Epithelial cell of proximal tubule (primary cell): ENCODE results near the gene PHF10. TPM values are rescaled to one million over a fixed set of nuclear protein-coding genes. Genes with fewer than 3 reads are reported as not detected.

ENCODE experiments used
- DNase-seq: peaks from one replicate; pipeline ENCODE4 v3.0.0-alpha.2; 2011; ENCODE audit warnings: low read depth
- H3K4me3 ChIP-seq: 2 replicates; pipeline ENCODE4 v1.5.1; 2011; ENCODE audit warnings: low read depth, mild to moderate bottlenecking, low read length
- CTCF ChIP-seq: conservative IDR thresholded peaks from 2 replicates; pipeline ENCODE4 v1.5.1; 2012; ENCODE audit warnings: low read depth, mild to moderate bottlenecking, low read length
- total RNA-seq: library from RNA; depleted of rRNA; stranded (reverse); fragments of >200 nt; gene quantifications from 2 replicates; pipeline ENCODE4 v1.2.3, GENCODE V29; 2015

PHF10 gene
- total RNA-seq, 1 donor from 2014 or later, result 24.5 TPM

DNA sequence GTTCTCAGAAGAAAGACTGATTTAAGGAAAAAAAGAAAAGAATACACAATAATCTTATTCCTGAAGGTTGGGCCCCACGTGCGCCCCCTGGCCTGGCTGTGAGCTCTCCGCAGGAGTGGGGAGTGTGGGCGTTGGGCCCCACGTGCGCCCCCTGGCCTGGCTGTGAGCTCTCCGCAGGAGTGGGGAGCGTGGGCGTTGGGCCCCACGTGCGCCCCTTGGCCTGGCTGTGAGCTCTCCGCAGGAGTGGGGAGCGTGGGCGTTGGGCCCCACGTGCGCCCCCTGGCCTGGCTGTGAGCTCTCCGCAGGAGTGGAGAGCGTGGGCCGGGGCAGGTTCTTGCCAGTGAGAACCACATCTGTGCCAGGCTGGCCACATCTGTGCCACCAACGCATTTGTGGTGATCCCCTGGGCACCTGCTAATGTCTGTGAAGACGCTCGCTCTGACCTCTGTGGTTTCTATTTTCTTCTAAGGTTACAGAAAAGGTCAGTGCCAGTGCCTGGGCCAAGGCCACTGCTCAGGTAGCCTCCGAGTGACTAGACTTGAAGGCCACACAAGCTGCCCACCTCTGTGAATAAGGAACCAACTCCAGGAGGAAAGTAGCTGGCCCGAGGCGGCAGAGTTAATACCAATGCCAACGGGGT lies 63.4 kb downstream of the PHF10 start:
- H3K4me3 ChIP-seq, result no peak overlapping the region
- no peak for DNase-seq
- TF ChIP-seq CTCF, result no peak

GRCh38 chr6:169659820-169660610 lies 64.3 kb downstream of the PHF10 start:
- H3K4me3 ChIP-seq, result no peak overlapping the region
- DNase-seq, result no peak
- TF ChIP-seq CTCF, result no peak

DNA sequence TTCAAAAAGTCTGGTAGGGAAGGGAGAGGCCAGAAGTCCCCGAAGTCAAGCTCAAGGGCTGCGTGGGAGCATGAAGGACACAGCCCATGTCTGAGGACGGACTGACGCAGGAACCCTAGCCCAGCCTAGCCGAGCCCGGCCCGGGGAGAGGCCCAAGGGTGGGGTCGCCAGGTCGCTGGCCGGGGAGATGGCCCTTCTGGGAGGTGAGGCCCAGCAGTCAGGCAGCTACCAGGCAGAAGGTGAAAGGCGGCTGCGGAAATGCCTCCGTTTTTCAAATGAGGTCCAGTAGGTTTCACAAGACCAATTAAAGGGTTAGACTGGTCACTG lies 67.1 kb downstream of the PHF10 start:
- TF ChIP-seq CTCF, result no peak
- no peak overlapping the region for H3K4me3 ChIP-seq
- DNase-seq, result no peak

DNA sequence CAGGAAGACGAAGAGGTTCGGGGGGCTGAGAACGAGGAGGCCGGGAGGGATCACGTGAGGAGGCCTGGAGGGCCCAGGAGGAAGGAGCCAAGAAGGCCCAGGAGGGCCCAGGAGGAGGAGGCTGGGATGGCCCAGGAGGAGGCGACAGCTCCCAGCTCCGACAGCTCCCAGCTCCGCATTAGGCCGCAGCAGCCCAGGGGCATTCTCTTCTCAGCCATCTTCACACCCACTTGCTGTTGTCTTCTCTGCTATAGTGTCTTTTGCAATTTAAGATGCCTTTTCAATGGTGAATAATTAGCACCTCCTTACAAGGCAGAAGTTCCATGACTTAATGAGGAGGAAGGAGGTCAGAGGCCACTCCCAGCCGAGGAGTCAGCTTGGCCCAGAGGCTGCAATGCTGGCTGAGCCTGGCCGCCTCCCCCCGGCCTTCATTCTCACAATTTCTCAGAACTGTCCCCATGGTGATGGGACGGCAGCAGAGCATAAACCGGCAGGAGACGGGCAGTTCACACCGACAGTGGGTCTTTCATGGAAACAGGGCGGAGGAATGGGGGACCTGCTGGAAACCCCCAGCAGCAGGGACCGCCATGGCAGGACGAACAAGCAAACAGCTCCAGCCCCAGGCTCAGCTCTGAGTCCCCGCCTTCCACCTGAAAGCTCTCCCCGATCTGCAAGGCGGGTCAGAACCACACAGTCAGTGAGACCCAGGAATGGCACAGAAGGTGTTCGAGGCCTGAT lies 67.6 kb downstream of the PHF10 start:
- no peak for DNase-seq
- H3K4me3 ChIP-seq, result no peak overlapping the region
- TF ChIP-seq CTCF, result no peak

DNA sequence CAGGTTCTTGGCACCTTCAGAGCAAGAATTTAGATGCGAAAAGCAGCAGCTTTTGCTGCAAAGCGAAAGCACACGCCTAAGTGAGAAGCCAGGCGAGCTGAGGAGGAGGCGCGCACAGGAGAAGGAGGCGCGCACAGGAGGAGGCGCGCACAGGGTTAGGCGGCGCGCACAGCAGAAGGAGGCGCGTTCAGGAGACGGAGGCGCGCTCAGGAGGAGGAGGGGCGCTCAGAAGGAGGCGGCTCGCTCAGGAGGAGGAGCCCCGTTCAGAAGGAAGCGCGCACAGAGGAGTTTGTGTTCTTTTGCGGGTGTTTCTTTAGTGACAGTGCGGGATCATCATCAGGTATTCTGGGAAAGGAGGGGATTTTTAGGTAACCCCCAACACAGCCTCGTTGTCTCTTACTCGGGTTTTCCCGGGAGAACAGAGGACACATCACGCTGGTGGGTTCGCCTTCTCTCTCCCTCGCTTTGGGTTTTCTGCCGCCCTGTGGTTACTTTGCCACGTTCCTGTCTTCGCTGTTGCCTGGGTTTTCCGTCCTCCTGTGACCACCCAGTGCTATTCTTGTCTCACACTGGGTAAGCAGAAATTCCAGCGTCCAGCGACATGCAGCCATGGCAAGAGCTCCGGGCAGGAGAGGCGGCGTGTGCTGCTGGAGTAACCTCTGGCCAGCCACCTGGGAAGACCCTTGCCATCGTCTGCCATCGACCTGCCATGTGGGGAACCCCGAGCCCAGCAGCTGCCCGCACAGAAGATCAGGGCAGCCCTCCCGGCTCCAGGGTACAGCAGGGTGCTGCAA lies 69.5 kb downstream of the PHF10 start:
- TF ChIP-seq CTCF, result peak; percentile 47
- H3K4me3 ChIP-seq, result peak overlapping the region; percentile 54
- DNase-seq, result no peak

Other genes starting within 250 kb of the PHF10 start
- gene WDR27, start 22.5 kb downstream of the PHF10 start, total RNA-seq, result 12.0 and 27.2 TPM in 2 replicates
- 27.1 and 41.2 TPM in 2 replicates for gene C6orf120, start 22.4 kb downstream of the PHF10 start, total RNA-seq
- 0.80 and 2.5 TPM in 2 replicates for gene DYNLT2, start 27.1 kb upstream of the PHF10 start, total RNA-seq
- gene ERMARD, start 27.1 kb upstream of the PHF10 start, total RNA-seq, result 9.1 and 12.6 TPM in 2 replicates